A549 (cell line): ENCODE results near the gene SH3RF3. TPM values are rescaled to one million over a fixed set of nuclear protein-coding genes. Genes with fewer than 3 reads are reported as not detected.

Source experiments
- ATAC-seq, 2 experiments: fragments of 200-7000 bp in 1 of 2; fragments of >200 bp in 1 of 2; cut with Nextera tagmentation in 1 of 2; cut with Tn5 transposase in 1 of 2; 3 replicates each; pipeline versions ENCODE4 v1.8.0 to v1.9.1; 2018 to 2020; ENCODE audit warnings: mild to moderate bottlenecking in 1 of 2, moderate library complexity in 1 of 2
- CTCF ChIA-PET: fragments of 300-600 bp; sonication (Branson Sonifier 250); formaldehyde crosslinking; extraction: SDS; loops from one replicate; lab custom pipeline; 2021; ENCODE audit warnings: antibody characterized with exemption, inconsistent platforms; lab: Yijun Ruan, JAX
- POLR2A ChIA-PET: fragments of 350-600 bp; formaldehyde crosslinking; extraction: SDS; loops from one replicate; lab custom pipeline; 2021; ENCODE audit warnings: antibody characterized with exemption, inconsistent platforms; lab: Yijun Ruan, JAX
- DNase-seq, 2 experiments: peaks; one replicate each; pipeline versions ENCODE4 v3.0.0 to v3.0.0-alpha.2; 2011 to 2016; ENCODE audit warnings: low read depth in 1 of 2, low spot score in 1 of 2
- FAIRE-seq: peaks from 2 replicates; lab custom pipeline; 2011; peaks lifted over from hg19 to GRCh38; lab: Jason Lieb, UNC
- H3K27ac ChIP-seq, 2 experiments: fragments of >200 bp; sonication (Bioruptor Twin); formaldehyde crosslinking; 3 replicates each; pipeline ENCODE4 v1.5.1; 2016 to 2017
- H3K4me1 ChIP-seq: fragments of >200 bp; sonication (Bioruptor Twin); formaldehyde crosslinking; 3 replicates; pipeline ENCODE4 v1.6.1; 2016
- H3K4me2 ChIP-seq: fragments of >200 bp; sonication (Bioruptor Twin); formaldehyde crosslinking; 3 replicates; pipeline ENCODE4 v1.6.1; 2016
- H3K4me3 ChIP-seq: fragments of >200 bp; sonication (Bioruptor Twin); formaldehyde crosslinking; 3 replicates; pipeline ENCODE4 v1.5.1; 2016
- H3K9me3 ChIP-seq: fragments of >200 bp; sonication (Bioruptor Twin); formaldehyde crosslinking; 3 replicates; pipeline ENCODE4 v1.6.1; 2016
- ATOH8 ChIP-seq: fragments of 250-450 bp; sonication (Bioruptor Pico); IDR thresholded peaks from 2 replicates; pipeline ENCODE4 v1.5.0; 2020; ENCODE audit warnings: low read depth, mild to moderate bottlenecking, moderate library complexity
- CEBPB ChIP-seq, 2 experiments: fragments of >200 bp in 1 of 2; sonication (Bioruptor Twin) in 1 of 2; formaldehyde crosslinking in 1 of 2; IDR thresholded peaks; 2 replicates each; pipeline ENCODE4 v1.6.1; 2012 to 2016
- CHD2 ChIP-seq: fragments of 150-350 bp; IDR thresholded peaks from 2 replicates; pipeline ENCODE4 v1.6.1; 2014; ENCODE audit warnings: low read length; ENCODE audit not compliant: partially characterized antibody
- ESRRA ChIP-seq: fragments of 150-350 bp; IDR thresholded peaks from 2 replicates; pipeline ENCODE4 v1.6.1; 2014; ENCODE audit warnings: mild to moderate bottlenecking, low read length, borderline replicate concordance
- FOSB ChIP-seq: fragments of 250-450 bp; sonication (Bioruptor Pico); IDR thresholded peaks from 2 replicates; pipeline ENCODE4 v1.5.0; 2020; ENCODE audit warnings: mild to moderate bottlenecking, moderate library complexity
- HOXA7 ChIP-seq: fragments of 250-450 bp; sonication (Bioruptor Pico); IDR thresholded peaks from 2 replicates; pipeline ENCODE4 v1.5.0; 2020; ENCODE audit warnings: mild to moderate bottlenecking, moderate library complexity
- HOXB13 ChIP-seq: fragments of 250-450 bp; sonication (Bioruptor Pico); IDR thresholded peaks from 2 replicates; pipeline ENCODE4 v1.5.0; 2020; ENCODE audit warnings: low read depth, mild to moderate bottlenecking, moderate library complexity
- HOXB5 ChIP-seq: fragments of 250-450 bp; sonication (Bioruptor Pico); IDR thresholded peaks from 2 replicates; pipeline ENCODE4 v1.5.0; 2020; ENCODE audit warnings: mild to moderate bottlenecking, moderate library complexity
- JUN ChIP-seq, 2 experiments: fragments of >200 bp; sonication (Bioruptor Twin); formaldehyde crosslinking; IDR thresholded peaks; 2 replicates in 1 of 2; 3 replicates in 1 of 2; pipeline ENCODE4 v1.6.1; 2016 to 2017
- KDM1A ChIP-seq: fragments of 200-600 bp; sonication (generic); IDR thresholded peaks from 2 replicates; pipeline ENCODE4 v1.6.1; 2016; ENCODE audit warnings: low read depth, mild to moderate bottlenecking
- KDM5A ChIP-seq: fragments of 200-600 bp; sonication (generic); IDR thresholded peaks from 2 replicates; pipeline ENCODE4 v1.6.1; 2016; ENCODE audit warnings: antibody characterized with exemption, mild to moderate bottlenecking
- NR3C1 ChIP-seq: fragments of >200 bp; sonication (Bioruptor Twin); formaldehyde crosslinking; IDR thresholded peaks from 3 replicates; pipeline ENCODE4 v1.6.1; 2017
- PBX3 ChIP-seq: IDR thresholded peaks from 2 replicates; pipeline ENCODE4 v1.6.1; 2012
- PHF8 ChIP-seq: fragments of 200-600 bp; sonication (generic); IDR thresholded peaks from 2 replicates; pipeline ENCODE4 v1.6.1; 2016; ENCODE audit warnings: low read depth, mild to moderate bottlenecking, antibody characterized with exemption, moderate library complexity, borderline replicate concordance
- RAD21 ChIP-seq, 2 experiments: fragments of >200 bp in 1 of 2; sonication (Bioruptor Twin) in 1 of 2; formaldehyde crosslinking in 1 of 2; IDR thresholded peaks in 1 of 2; conservative IDR thresholded peaks in 1 of 2; 2 replicates in 1 of 2; 3 replicates in 1 of 2; pipeline ENCODE4 v1.6.1; 2012 to 2018; ENCODE audit warnings: inconsistent platforms in 1 of 2
- RARB ChIP-seq: fragments of 250-450 bp; sonication (Bioruptor Pico); IDR thresholded peaks from 2 replicates; pipeline ENCODE4 v1.8.0; 2021; ENCODE audit warnings: mild to moderate bottlenecking, moderate library complexity
- RCOR1 ChIP-seq: fragments of 150-350 bp; IDR thresholded peaks from 2 replicates; pipeline ENCODE4 v1.6.1; 2014; ENCODE audit warnings: antibody characterized with exemption, low read length, low read depth
- SMC3 ChIP-seq: fragments of >200 bp; sonication (Bioruptor Twin); formaldehyde crosslinking; IDR thresholded peaks from 3 replicates; pipeline ENCODE4 v1.6.1; 2018; ENCODE audit warnings: inconsistent platforms
- TFCP2L1 ChIP-seq: fragments of 250-450 bp; sonication (Bioruptor Pico); IDR thresholded peaks from 2 replicates; pipeline ENCODE4 v1.5.0; 2021; ENCODE audit warnings: mild to moderate bottlenecking
- USF2 ChIP-seq: fragments of 450-650 bp; IDR thresholded peaks from 2 replicates; pipeline ENCODE4 v1.6.1; 2014; ENCODE audit warnings: antibody characterized with exemption
- ZNF302 ChIP-seq: fragments of 250-450 bp; sonication (Bioruptor Pico); IDR thresholded peaks from 2 replicates; pipeline ENCODE4 v1.9.0; 2021; ENCODE audit warnings: inconsistent platforms, mild to moderate bottlenecking, moderate library complexity
- WGBS: methylation state at CpG from one replicate; pipeline ENCODE4 v1.1.6; 2017; ENCODE audit errors: missing lambda C conversion rate; 5-methylcytosine and 5-hydroxymethylcytosine counted together
- polyA plus RNA-seq, 4 experiments: library from polyadenylated mRNA; depleted of rRNA in 3 of 4; stranded (reverse); fragments of >200 nt; fragmentation: RNase III in 1 of 4; extraction: RNeasy Plus Mini Kit Qiagen cat#74134 plus additional on column Dnase treatment in 1 of 4; gene quantifications; 2 replicates in 3 of 4; 3 replicates in 1 of 4; pipeline ENCODE4 v1.2.3, GENCODE V29; 2011 to 2017

The SH3RF3 gene
- polyA plus RNA-seq, 2 of the 4 experiments (the other 2 are of a cell fraction): 0.04 to 0.21 TPM

GRCh38 chr2:109374548-109375130 lies 245.6 kb downstream of the SH3RF3 start:
- FAIRE-seq: no peak
- no peak overlapping the region for H3K4me3 ChIP-seq
- DNase-seq: no peak
- no peak overlapping the region for H3K27ac ChIP-seq
- WGBS: 59% methylated on average over 9 of the region's 16 CpGs
- no peak overlapping the region for H3K4me2 ChIP-seq
- no peaks in the 10 kb centered on the region for H3K4me1 ChIP-seq
- POLR2A ChIA-PET: no interaction called here
- no peak for ATAC-seq
- TF ChIP-seq PBX3 (no peak), ATOH8 (CRISPR knock-in tag) (no peak), PHF8 (no peak), CHD2 (no peak), ZNF302 (no peak), HOXA7 (CRISPR knock-in tag) (no peak), CEBPB (IDR thresholded peaks at IDR 0.05) (no peak), FOSB (no peak), RARB (CRISPR knock-in tag) (no peak), HOXB5 (CRISPR knock-in tag) (no peak)
- no peaks in the 10 kb centered on the region for H3K9me3 ChIP-seq
- CTCF ChIA-PET: interaction anchor here (1.0 kb wide), 1 partner anchor 12 kb away, joined by 4 read pairs; no protein-coding TSS in a partner anchor

GRCh38 chr2:109375131-109375561 lies 246.1 kb downstream of the SH3RF3 start:
- ATAC-seq (no peak), DNase-seq (no peak), FAIRE-seq (no peak)
- Histone ChIP-seq H3K9me3 (no peaks in the 10 kb centered on the region), H3K4me2 (no peak overlapping the region), H3K4me1 (no peaks in the 10 kb centered on the region), H3K4me3 (no peak overlapping the region), H3K27ac (no peak overlapping the region)
- WGBS: 67% methylated on average over 12 of the region's 12 CpGs
- CTCF ChIA-PET: interaction anchor here (1.0 kb wide), 1 partner anchor 11 kb away, joined by 4 read pairs; no protein-coding TSS in a partner anchor
- TF ChIP-seq ESRRA (no peak), RAD21 (conservative IDR thresholded peaks at IDR 0.05 in 1 of 2, IDR thresholded peaks at IDR 0.05 in 1 of 2) (no peak), NR3C1 (no peak), KDM5A (no peak)
- POLR2A ChIA-PET: no interaction called here

GRCh38 chr2:109375656-109376055 lies 246.7 kb downstream of the SH3RF3 start:
- no peak overlapping the region for H3K4me2 ChIP-seq
- DNase-seq: no peak
- H3K4me3 ChIP-seq: no peak overlapping the region
- H3K27ac ChIP-seq: no peak overlapping the region
- FAIRE-seq: no peak
- H3K9me3 ChIP-seq: no peaks in the 10 kb centered on the region
- ChIA-PET POLR2A (no interaction called here), CTCF (no interaction called here)
- H3K4me1 ChIP-seq: no peaks in the 10 kb centered on the region
- no peak for TF ChIP-seq SMC3
- TF ChIP-seq HOXB13: no peak
- no peak for TF ChIP-seq NR3C1
- no peak for TF ChIP-seq TFCP2L1
- no peak for TF ChIP-seq PHF8
- no peak for TF ChIP-seq ESRRA
- TF ChIP-seq RCOR1: no peak
- no peak for TF ChIP-seq PBX3
- no peak for TF ChIP-seq KDM1A
- no peak for TF ChIP-seq USF2
- TF ChIP-seq JUN (IDR thresholded peaks at IDR 0.05): no peak
- ATAC-seq: no peak
- WGBS: 10% methylated on average over 1 of the region's 7 CpGs
